HG02798 (cell line): ENCODE results near the gene SOCS3.
A peak's percentile ranks its signal among the peaks of the same experiment; 100 is the strongest.

Experiments
- ATAC-seq: cut with Tn5 transposase; IDR thresholded peaks from one replicate; pipeline ENCODE4 v1.9.1; 2021; ENCODE audit warnings: mild to moderate bottlenecking; ENCODE audit not compliant: unreplicated experiment, poor library complexity

Gene SOCS3

GRCh38 chr17:78368854-78369495, 9.1 kb upstream of the SOCS3 start:
- ATAC-seq = no peak

GRCh38 chr17:78368348-78368747, 8.5 kb upstream of the SOCS3 start:
- ATAC-seq = no peak

GRCh38 chr17:78367193-78367592, 7.3 kb upstream of the SOCS3 start:
- ATAC-seq = no peak

- peak; percentile 51 for ATAC-seq
These were observed 6.4 kb upstream of the SOCS3 start for GRCh38 chr17:78366109-78366848.

- no peak for ATAC-seq
These were observed 5.8 kb upstream of the SOCS3 start for GRCh38 chr17:78365561-78366108.

GRCh38 chr17:78364436-78365281, 4.8 kb upstream of the SOCS3 start:
- ATAC-seq = no peak

GRCh38 chr17:78362671-78363070, 2.8 kb upstream of the SOCS3 start:
- ATAC-seq = no peak

GRCh38 chr17:78362232-78362631, 2.4 kb upstream of the SOCS3 start:
- no peak for ATAC-seq

GRCh38 chr17:78361225-78361701, 1.4 kb upstream of the SOCS3 start:
- ATAC-seq = no peak

GRCh38 chr17:78360371-78361224, 721 bp upstream of the SOCS3 start:
- peak; percentile 25 for ATAC-seq

GRCh38 chr17:78359321-78359996, 418 bp downstream of the SOCS3 start:
- peak; percentile 0 for ATAC-seq

- no peak for ATAC-seq
These were observed 1.1 kb downstream of the SOCS3 start for GRCh38 chr17:78358538-78359320.

GRCh38 chr17:78357672-78358537, 2.0 kb downstream of the SOCS3 start:
- ATAC-seq = no peak

GRCh38 chr17:78357177-78357586, 2.7 kb downstream of the SOCS3 start:
- no peak for ATAC-seq

- peak; percentile 57 for ATAC-seq
These were observed 3.7 kb downstream of the SOCS3 start for GRCh38 chr17:78356101-78356713.

GRCh38 chr17:78355701-78356100, 4.2 kb downstream of the SOCS3 start:
- ATAC-seq = no peak

- no peak for ATAC-seq
These were observed 4.7 kb downstream of the SOCS3 start for GRCh38 chr17:78355045-78355641.
